Liver (tissue), 9 donors: Measurements from ENCODE around the gene PRRT1B. TPM values are rescaled to one million over a fixed set of nuclear protein-coding genes. Genes with fewer than 3 reads are reported as not detected.

Source experiments
- DNase-seq: peaks from one replicate; pipeline ENCODE4 v3.0.0-alpha.2; 2017; ENCODE audit warnings: low spot score
- H3K27ac ChIP-seq, 2 donors: one replicate each; pipeline ENCODE4 v1.7.0; 2013; ENCODE audit warnings: inconsistent platforms in 2 of 2, low read length in 2 of 2, control low read depth in 1 of 2, low read depth in 1 of 2, mild to moderate bottlenecking in 1 of 2
- H3K27me3 ChIP-seq, 4 donors: one replicate each; pipeline versions ENCODE4 v1.6.1 to v1.7.0; 2013; ENCODE audit warnings: low read length in 3 of 4, inconsistent platforms in 1 of 4, mild to moderate bottlenecking in 1 of 4, moderate library complexity in 1 of 4; ENCODE audit not compliant: control insufficient read depth in 4 of 4, insufficient read depth in 4 of 4
- H3K36me3 ChIP-seq, 4 donors: one replicate each; pipeline versions ENCODE4 v1.6.1 to v1.7.0; 2013; ENCODE audit warnings: low read length in 3 of 4, mild to moderate bottlenecking in 3 of 4, low read depth in 1 of 4, moderate library complexity in 1 of 4; ENCODE audit not compliant: control insufficient read depth in 4 of 4, insufficient read depth in 3 of 4
- H3K4me1 ChIP-seq, 4 donors: one replicate each; pipeline versions ENCODE4 v1.6.1 to v1.7.0; 2013; ENCODE audit warnings: low read length in 3 of 4, mild to moderate bottlenecking in 3 of 4, moderate library complexity in 1 of 4; ENCODE audit not compliant: control insufficient read depth in 4 of 4, insufficient read depth in 4 of 4
- H3K4me3 ChIP-seq, 3 donors: one replicate each; pipeline versions ENCODE4 v1.6.1 to v1.7.0; 2013; ENCODE audit warnings: low read length in 3 of 3, control low read depth in 1 of 3, low read depth in 1 of 3, mild to moderate bottlenecking in 1 of 3
- H3K9ac ChIP-seq, 2 donors: one replicate each; pipeline ENCODE4 v1.7.0; 2013; ENCODE audit warnings: low read length in 2 of 2, mild to moderate bottlenecking in 2 of 2, moderate library complexity in 2 of 2, control low read depth in 1 of 2, low read depth in 1 of 2
- H3K9me3 ChIP-seq, 4 donors: one replicate each; pipeline versions ENCODE4 v1.6.1 to v1.7.0; 2013; ENCODE audit warnings: low read length in 3 of 4; ENCODE audit not compliant: control insufficient read depth in 4 of 4
- EGR1 ChIP-seq, 2 donors: IDR thresholded peaks; 2 replicates each; pipeline ENCODE4 v1.6.1; 2016 to 2018; ENCODE audit warnings: antibody characterized with exemption in 2 of 2, low read depth in 2 of 2
- FOXA1 ChIP-seq: IDR thresholded peaks from 2 replicates; pipeline ENCODE4 v1.6.1; 2016; ENCODE audit warnings: antibody characterized with exemption
- FOXA2 ChIP-seq: IDR thresholded peaks from 2 replicates; pipeline ENCODE4 v1.6.1; 2016; ENCODE audit warnings: antibody characterized with exemption
- GABPA ChIP-seq, 2 donors: IDR thresholded peaks in 1 of 2; conservative IDR thresholded peaks in 1 of 2; 2 replicates each; pipeline ENCODE4 v1.6.1; 2016; ENCODE audit warnings: antibody characterized with exemption in 2 of 2, mild to moderate bottlenecking in 1 of 2, moderate library complexity in 1 of 2
- HNF4A ChIP-seq, 2 donors: conservative IDR thresholded peaks; 2 replicates each; pipeline ENCODE4 v1.6.1; 2016; ENCODE audit warnings: antibody characterized with exemption in 2 of 2, mild to moderate bottlenecking in 2 of 2
- HNF4G ChIP-seq: IDR thresholded peaks from 2 replicates; pipeline ENCODE4 v1.6.1; 2016; ENCODE audit warnings: antibody characterized with exemption
- JUND ChIP-seq, 2 donors: IDR thresholded peaks; 2 replicates each; pipeline ENCODE4 v1.6.1; 2016; ENCODE audit warnings: antibody characterized with exemption in 2 of 2
- NR2F2 ChIP-seq: IDR thresholded peaks from 2 replicates; pipeline ENCODE4 v1.6.1; 2016; ENCODE audit warnings: antibody characterized with exemption
- RAD21 ChIP-seq, 2 donors: IDR thresholded peaks; 2 replicates each; pipeline ENCODE4 v1.6.1; 2016; ENCODE audit warnings: antibody characterized with exemption in 2 of 2, mild to moderate bottlenecking in 2 of 2
- RXRA ChIP-seq, 2 donors: IDR thresholded peaks; 2 replicates each; pipeline ENCODE4 v1.6.1; 2017 to 2018; ENCODE audit warnings: antibody characterized with exemption in 2 of 2, mild to moderate bottlenecking in 1 of 2
- SP1 ChIP-seq: IDR thresholded peaks from 2 replicates; pipeline ENCODE4 v1.6.1; 2018; ENCODE audit warnings: antibody characterized with exemption, mild to moderate bottlenecking
- YY1 ChIP-seq: IDR thresholded peaks from 2 replicates; pipeline ENCODE4 v1.6.1; 2016; ENCODE audit warnings: antibody characterized with exemption, mild to moderate bottlenecking
- WGBS: extraction: QIAGEN DNeasy Blood & Tissue Kit; methylation state at CpG from one replicate; pipeline ENCODE4 v1.1.7; 2013; 5-methylcytosine and 5-hydroxymethylcytosine counted together
- polyA plus RNA-seq, 2 donors: library from polyadenylated mRNA; stranded (reverse) in 1 of 2; unstranded in 1 of 2; fragments of 200-250 nt in 1 of 2; fragments of >200 nt in 1 of 2; fragmentation: Nextera tagmentation in 1 of 2; extraction: Ambion mirVana in 1 of 2; gene quantifications; one replicate each; pipeline versions ENCODE4 v1.2.1 to v1.2.3, GENCODE V29; 2013 to 2015
- total RNA-seq, 2 donors: library from RNA; depleted of rRNA; stranded (reverse); fragments of >200 nt; gene quantifications; one replicate each; pipeline ENCODE4 v1.2.3, GENCODE V29; 2014
- TF ChIP-seq, protein P1 (sequence below): IDR thresholded peaks from 2 replicates; pipeline ENCODE4 v1.6.1; 2016; ENCODE audit warnings: antibody characterized with exemption
- TF ChIP-seq, protein P2 (sequence below): IDR thresholded peaks from 2 replicates; pipeline ENCODE4 v1.6.1; 2016; ENCODE audit warnings: antibody characterized with exemption
- TF ChIP-seq, protein P3 (sequence below): fragments of 150-350 bp; IDR thresholded peaks from 2 replicates; pipeline ENCODE4 v1.5.1; 2017; ENCODE audit warnings: improper control_type of control experiment, low read depth, low read length; ENCODE audit not compliant: missing input control
- TF ChIP-seq, protein P4 (sequence below): IDR thresholded peaks from 2 replicates; pipeline ENCODE4 v1.6.1; 2016; ENCODE audit warnings: antibody characterized with exemption, mild to moderate bottlenecking
- donor health status: healthy.
- donor health status: healthy.
- donor health status: healthy.
- donor health status: healthy.
- donor health status: healthy.

Gene PRRT1B
- total and polyA plus RNA-seq, 4 donors = 0.15 to 1.9 (median 1.4) TPM

DNA sequence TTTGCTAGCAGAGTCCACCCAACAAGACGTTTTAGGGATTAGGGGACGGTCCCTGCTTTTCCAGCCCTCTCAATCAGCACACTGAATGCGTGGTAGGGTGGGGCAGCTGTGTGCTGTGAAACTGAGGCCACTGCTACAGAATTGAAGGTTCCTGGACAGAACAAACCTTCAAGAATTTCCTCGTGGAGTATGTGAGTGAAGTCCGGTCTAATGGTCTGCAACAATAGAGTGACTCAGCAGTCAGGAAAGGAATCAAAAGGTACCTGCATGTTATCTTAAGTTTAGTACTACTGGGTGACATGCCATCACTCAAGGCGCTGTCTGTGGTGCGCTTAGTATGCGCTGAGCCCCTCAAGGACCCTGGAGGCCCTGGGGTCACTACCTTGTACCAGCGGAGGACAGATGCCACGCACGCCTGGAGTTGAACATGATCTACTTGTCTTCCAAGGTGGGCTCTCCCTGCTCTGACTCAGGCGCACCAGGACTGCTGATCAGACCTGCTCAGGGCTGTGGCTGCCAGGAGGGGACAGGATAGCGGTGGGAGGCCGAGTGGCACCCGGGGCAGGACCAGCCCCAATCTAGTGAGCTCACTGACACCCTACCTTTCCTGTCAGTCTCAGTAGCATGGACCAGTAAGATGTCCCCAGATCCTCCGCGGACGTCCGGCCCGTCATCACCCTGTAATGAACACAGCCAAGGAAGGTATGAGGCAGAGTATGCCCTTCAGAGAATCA lies 50.5 kb downstream of the PRRT1B start:
- Histone ChIP-seq H3K4me3 (no peak overlapping the region), H3K9ac (no peak overlapping the region), H3K27me3 (no peaks in the 10 kb centered on the region), H3K4me1 (no peaks in the 10 kb centered on the region), H3K9me3 (no peaks in the 10 kb centered on the region), H3K36me3 (peaks cover 2 to 45% (median 23%) of the 10 kb centered on the region in 4 donors), H3K27ac (no peak overlapping the region)
- TF ChIP-seq HNF4G (no peak), HNF4A (conservative IDR thresholded peaks at IDR 0.05) (no peak), FOXA1 (no peak), RXRA (IDR thresholded peaks at IDR 0.05) (no peak), YY1 (no peak), NR2F2 (no peak), EGR1 (IDR thresholded peaks at IDR 0.05; ENCODE audit: low read depth in 2 of 2) (no peak), JUND (IDR thresholded peaks at IDR 0.05) (no peak)
- WGBS = 92% methylated on average over 20 of the region's 20 CpGs
- DNase-seq = no peak

DNA sequence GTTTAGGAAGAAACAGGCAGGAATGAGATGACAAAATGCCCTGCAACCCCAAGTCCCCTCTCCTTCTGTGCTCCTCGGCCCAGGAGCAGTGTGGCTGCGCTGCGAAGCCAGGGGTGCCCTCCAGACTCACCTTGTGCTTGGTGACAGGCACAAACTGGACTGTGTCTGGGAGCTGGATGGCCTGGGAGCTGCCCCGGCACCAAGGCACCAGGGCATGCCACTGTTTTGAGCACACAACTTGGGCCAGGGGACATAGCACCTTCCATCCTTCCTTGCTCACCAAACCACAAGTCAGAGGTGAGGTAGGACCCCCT lies 51.1 kb downstream of the PRRT1B start:
- 97% methylated on average over 4 of the region's 4 CpGs for WGBS
- H3K27ac ChIP-seq = no peak overlapping the region
- H3K9me3 ChIP-seq = no peaks in the 10 kb centered on the region
- no peak overlapping the region for H3K4me3 ChIP-seq
- H3K4me1 ChIP-seq = no peaks in the 10 kb centered on the region
- H3K27me3 ChIP-seq = no peaks in the 10 kb centered on the region
- no peak overlapping the region for H3K9ac ChIP-seq
- TF ChIP-seq NR2F2 (no peak), FOXA1 (no peak), YY1 (no peak), HNF4G (no peak), GABPA (IDR thresholded peaks at IDR 0.05 in 1 of 2, conservative IDR thresholded peaks at IDR 0.05 in 1 of 2) (no peak), JUND (IDR thresholded peaks at IDR 0.05) (no peak), EGR1 (IDR thresholded peaks at IDR 0.05; ENCODE audit: low read depth in 2 of 2) (no peak), FOXA2 (no peak), HNF4A (conservative IDR thresholded peaks at IDR 0.05) (no peak), RXRA (IDR thresholded peaks at IDR 0.05) (no peak)
- TF ChIP-seq, protein P1, sequence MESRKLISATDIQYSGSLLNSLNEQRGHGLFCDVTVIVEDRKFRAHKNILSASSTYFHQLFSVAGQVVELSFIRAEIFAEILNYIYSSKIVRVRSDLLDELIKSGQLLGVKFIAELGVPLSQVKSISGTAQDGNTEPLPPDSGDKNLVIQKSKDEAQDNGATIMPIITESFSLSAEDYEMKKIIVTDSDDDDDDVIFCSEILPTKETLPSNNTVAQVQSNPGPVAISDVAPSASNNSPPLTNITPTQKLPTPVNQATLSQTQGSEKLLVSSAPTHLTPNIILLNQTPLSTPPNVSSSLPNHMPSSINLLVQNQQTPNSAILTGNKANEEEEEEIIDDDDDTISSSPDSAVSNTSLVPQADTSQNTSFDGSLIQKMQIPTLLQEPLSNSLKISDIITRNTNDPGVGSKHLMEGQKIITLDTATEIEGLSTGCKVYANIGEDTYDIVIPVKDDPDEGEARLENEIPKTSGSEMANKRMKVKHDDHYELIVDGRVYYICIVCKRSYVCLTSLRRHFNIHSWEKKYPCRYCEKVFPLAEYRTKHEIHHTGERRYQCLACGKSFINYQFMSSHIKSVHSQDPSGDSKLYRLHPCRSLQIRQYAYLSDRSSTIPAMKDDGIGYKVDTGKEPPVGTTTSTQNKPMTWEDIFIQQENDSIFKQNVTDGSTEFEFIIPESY = no peak
- TF ChIP-seq, protein P2, sequence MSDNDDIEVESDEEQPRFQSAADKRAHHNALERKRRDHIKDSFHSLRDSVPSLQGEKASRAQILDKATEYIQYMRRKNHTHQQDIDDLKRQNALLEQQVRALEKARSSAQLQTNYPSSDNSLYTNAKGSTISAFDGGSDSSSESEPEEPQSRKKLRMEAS = no peak
- TF ChIP-seq, protein P3, sequence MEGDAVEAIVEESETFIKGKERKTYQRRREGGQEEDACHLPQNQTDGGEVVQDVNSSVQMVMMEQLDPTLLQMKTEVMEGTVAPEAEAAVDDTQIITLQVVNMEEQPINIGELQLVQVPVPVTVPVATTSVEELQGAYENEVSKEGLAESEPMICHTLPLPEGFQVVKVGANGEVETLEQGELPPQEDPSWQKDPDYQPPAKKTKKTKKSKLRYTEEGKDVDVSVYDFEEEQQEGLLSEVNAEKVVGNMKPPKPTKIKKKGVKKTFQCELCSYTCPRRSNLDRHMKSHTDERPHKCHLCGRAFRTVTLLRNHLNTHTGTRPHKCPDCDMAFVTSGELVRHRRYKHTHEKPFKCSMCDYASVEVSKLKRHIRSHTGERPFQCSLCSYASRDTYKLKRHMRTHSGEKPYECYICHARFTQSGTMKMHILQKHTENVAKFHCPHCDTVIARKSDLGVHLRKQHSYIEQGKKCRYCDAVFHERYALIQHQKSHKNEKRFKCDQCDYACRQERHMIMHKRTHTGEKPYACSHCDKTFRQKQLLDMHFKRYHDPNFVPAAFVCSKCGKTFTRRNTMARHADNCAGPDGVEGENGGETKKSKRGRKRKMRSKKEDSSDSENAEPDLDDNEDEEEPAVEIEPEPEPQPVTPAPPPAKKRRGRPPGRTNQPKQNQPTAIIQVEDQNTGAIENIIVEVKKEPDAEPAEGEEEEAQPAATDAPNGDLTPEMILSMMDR = no peak
- no peak for DNase-seq
- H3K36me3 ChIP-seq = peaks cover 2 to 45% (median 24%) of the 10 kb centered on the region in 4 donors

DNA sequence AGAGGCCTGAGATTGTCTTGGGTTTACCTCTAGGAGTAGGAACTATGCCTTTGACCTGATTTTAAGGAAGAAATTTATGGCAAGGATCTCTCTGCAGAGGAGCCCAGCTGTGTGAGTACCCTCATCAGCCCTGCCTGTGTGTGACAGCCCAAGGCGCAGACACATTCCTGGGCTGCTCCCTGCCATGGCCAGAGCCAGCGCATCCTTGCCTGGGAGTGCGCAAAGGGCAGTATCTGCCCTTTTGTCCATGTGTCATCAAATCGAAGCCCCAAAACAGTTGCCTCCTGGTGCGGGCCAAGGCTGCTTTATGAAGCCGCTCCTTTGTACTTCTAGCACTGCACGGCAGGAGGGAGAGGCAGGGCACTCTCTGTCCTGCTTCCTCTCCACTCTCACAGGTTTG lies 51.9 kb downstream of the PRRT1B start:
- Histone ChIP-seq H3K36me3 (peaks cover 2 to 50% (median 25%) of the 10 kb centered on the region in 4 donors), H3K4me3 (no peak overlapping the region), H3K27me3 (no peaks in the 10 kb centered on the region), H3K27ac (no peak overlapping the region), H3K9me3 (no peaks in the 10 kb centered on the region), H3K4me1 (no peaks in the 10 kb centered on the region), H3K9ac (no peak overlapping the region)
- WGBS = 96% methylated on average over 7 of the region's 7 CpGs
- DNase-seq = no peak
- no peak for TF ChIP-seq NR2F2
- no peak for TF ChIP-seq RXRA (IDR thresholded peaks at IDR 0.05)
- TF ChIP-seq GABPA (IDR thresholded peaks at IDR 0.05 in 1 of 2, conservative IDR thresholded peaks at IDR 0.05 in 1 of 2) = no peak
- TF ChIP-seq JUND (IDR thresholded peaks at IDR 0.05) = no peak
- TF ChIP-seq SP1 = no peak
- no peak for TF ChIP-seq EGR1 (IDR thresholded peaks at IDR 0.05; ENCODE audit: low read depth in 2 of 2)
- no peak for TF ChIP-seq FOXA1
- TF ChIP-seq RAD21 (IDR thresholded peaks at IDR 0.05) = no peak
- TF ChIP-seq, protein P4, sequence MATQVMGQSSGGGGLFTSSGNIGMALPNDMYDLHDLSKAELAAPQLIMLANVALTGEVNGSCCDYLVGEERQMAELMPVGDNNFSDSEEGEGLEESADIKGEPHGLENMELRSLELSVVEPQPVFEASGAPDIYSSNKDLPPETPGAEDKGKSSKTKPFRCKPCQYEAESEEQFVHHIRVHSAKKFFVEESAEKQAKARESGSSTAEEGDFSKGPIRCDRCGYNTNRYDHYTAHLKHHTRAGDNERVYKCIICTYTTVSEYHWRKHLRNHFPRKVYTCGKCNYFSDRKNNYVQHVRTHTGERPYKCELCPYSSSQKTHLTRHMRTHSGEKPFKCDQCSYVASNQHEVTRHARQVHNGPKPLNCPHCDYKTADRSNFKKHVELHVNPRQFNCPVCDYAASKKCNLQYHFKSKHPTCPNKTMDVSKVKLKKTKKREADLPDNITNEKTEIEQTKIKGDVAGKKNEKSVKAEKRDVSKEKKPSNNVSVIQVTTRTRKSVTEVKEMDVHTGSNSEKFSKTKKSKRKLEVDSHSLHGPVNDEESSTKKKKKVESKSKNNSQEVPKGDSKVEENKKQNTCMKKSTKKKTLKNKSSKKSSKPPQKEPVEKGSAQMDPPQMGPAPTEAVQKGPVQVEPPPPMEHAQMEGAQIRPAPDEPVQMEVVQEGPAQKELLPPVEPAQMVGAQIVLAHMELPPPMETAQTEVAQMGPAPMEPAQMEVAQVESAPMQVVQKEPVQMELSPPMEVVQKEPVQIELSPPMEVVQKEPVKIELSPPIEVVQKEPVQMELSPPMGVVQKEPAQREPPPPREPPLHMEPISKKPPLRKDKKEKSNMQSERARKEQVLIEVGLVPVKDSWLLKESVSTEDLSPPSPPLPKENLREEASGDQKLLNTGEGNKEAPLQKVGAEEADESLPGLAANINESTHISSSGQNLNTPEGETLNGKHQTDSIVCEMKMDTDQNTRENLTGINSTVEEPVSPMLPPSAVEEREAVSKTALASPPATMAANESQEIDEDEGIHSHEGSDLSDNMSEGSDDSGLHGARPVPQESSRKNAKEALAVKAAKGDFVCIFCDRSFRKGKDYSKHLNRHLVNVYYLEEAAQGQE = no peak
- TF ChIP-seq, protein P3 = no peak
- TF ChIP-seq FOXA2 = no peak
